NCI-H2196 treated with DMSO at 0.1 percent for 48 hours (cell line): ENCODE results near the gene DCHS2.

Experiments
- DNase-seq: peaks from one replicate; lab custom pipeline; 2025; ENCODE audit not compliant: unreplicated experiment; lab: John Stamatoyannopoulos, UW

Gene DCHS2

GRCh38 chr4:154490583-154491340, 837 bp downstream of the DCHS2 start:
- no peak for DNase-seq

GRCh38 chr4:154490234-154490582, 1.4 kb downstream of the DCHS2 start:
- no peak for DNase-seq

GRCh38 chr4:154489558-154490233, 1.9 kb downstream of the DCHS2 start:
- no peak for DNase-seq

GRCh38 chr4:154487145-154487544, 4.5 kb downstream of the DCHS2 start:
- no peak for DNase-seq

- no peak for DNase-seq
Observed at GRCh38 chr4:154485127-154485773, 6.3 kb downstream of the DCHS2 start.

- DNase-seq = no peak
Observed at GRCh38 chr4:154478547-154478946, 13.1 kb downstream of the DCHS2 start.

- DNase-seq = no peak
Observed at GRCh38 chr4:154478128-154478527, 13.5 kb downstream of the DCHS2 start.

GRCh38 chr4:154476232-154476631, 15.4 kb downstream of the DCHS2 start:
- no peak for DNase-seq

- no peak for DNase-seq
Observed at GRCh38 chr4:154475820-154476219, 15.8 kb downstream of the DCHS2 start.

GRCh38 chr4:154473497-154473896, 18.1 kb downstream of the DCHS2 start:
- no peak for DNase-seq

- no peak for DNase-seq
Observed at GRCh38 chr4:154472858-154473257, 18.7 kb downstream of the DCHS2 start.

- DNase-seq = no peak
Observed at GRCh38 chr4:154471526-154472331, 19.9 kb downstream of the DCHS2 start.

- DNase-seq = no peak
Observed at GRCh38 chr4:154471032-154471431, 20.6 kb downstream of the DCHS2 start.

- no peak for DNase-seq
Observed at GRCh38 chr4:154467886-154468285, 23.7 kb downstream of the DCHS2 start.

GRCh38 chr4:154466336-154466735, 25.3 kb downstream of the DCHS2 start:
- DNase-seq = no peak

GRCh38 chr4:154465085-154465484, 26.5 kb downstream of the DCHS2 start:
- DNase-seq = no peak

GRCh38 chr4:154464654-154465053, 26.9 kb downstream of the DCHS2 start:
- DNase-seq = no peak

GRCh38 chr4:154462081-154462810, 29.4 kb downstream of the DCHS2 start:
- DNase-seq = no peak

GRCh38 chr4:154457471-154457870, 34.1 kb downstream of the DCHS2 start:
- DNase-seq = no peak

- DNase-seq = no peak
Observed at GRCh38 chr4:154456889-154457288, 34.7 kb downstream of the DCHS2 start.

- DNase-seq = no peak
Observed at GRCh38 chr4:154456240-154456639, 35.4 kb downstream of the DCHS2 start.
